H9 (cell line): ENCODE data around the gene MMEL1. TPM values are rescaled to one million over a fixed set of nuclear protein-coding genes. Genes with fewer than 3 reads are reported as not detected.
"Not testable (repeated sequence)": the region's sequence is repeated elsewhere in the genome, so short reads cannot be mapped to it uniquely, and the experiment has no call there.

Experiments
- DNase-seq: peaks from one replicate; pipeline ENCODE4 v3.0.0-alpha.2; 2017
- H2AFZ ChIP-seq: one replicate; pipeline ENCODE4 v1.6.1; 2013; ENCODE audit warnings: mild to moderate bottlenecking, low read length, control low read depth, moderate library complexity
- H2AK5ac ChIP-seq: 2 replicates; pipeline ENCODE4 v1.6.1; 2013; ENCODE audit warnings: low read length, control low read depth, mixed read lengths; ENCODE audit not compliant: insufficient read length
- H2BK120ac ChIP-seq: one replicate; pipeline ENCODE4 v1.6.1; 2013; ENCODE audit warnings: low read depth, mild to moderate bottlenecking, low read length, control low read depth, inconsistent platforms; ENCODE audit not compliant: poor library complexity, severe bottlenecking
- H2BK12ac ChIP-seq: 2 replicates; pipeline ENCODE4 v1.6.1; 2013; ENCODE audit warnings: low read length, control low read depth, mixed read lengths, low read depth; ENCODE audit not compliant: insufficient read length
- H2BK15ac ChIP-seq: 2 replicates; pipeline ENCODE4 v1.6.1; 2013; ENCODE audit warnings: low read depth, low read length, control low read depth
- H2BK20ac ChIP-seq: one replicate; pipeline ENCODE4 v1.6.1; 2013; ENCODE audit warnings: low read depth, mild to moderate bottlenecking, low read length, control low read depth, inconsistent platforms; ENCODE audit not compliant: poor library complexity, severe bottlenecking
- H2BK5ac ChIP-seq: 2 replicates; pipeline ENCODE4 v1.6.1; 2013; ENCODE audit warnings: low read length, control low read depth, mixed read lengths; ENCODE audit not compliant: insufficient read length
- H3K14ac ChIP-seq: 2 replicates; pipeline ENCODE4 v1.6.1; 2013; ENCODE audit warnings: low read length, control low read depth; ENCODE audit not compliant: insufficient read depth
- H3K18ac ChIP-seq: 2 replicates; pipeline ENCODE4 v1.6.1; 2013; ENCODE audit warnings: low read depth, mild to moderate bottlenecking, mixed read lengths, low read length, control low read depth; ENCODE audit not compliant: insufficient read length
- H3K23ac ChIP-seq: 2 replicates; pipeline ENCODE4 v1.6.1; 2013; ENCODE audit warnings: low read length, control low read depth, mixed read lengths, low read depth; ENCODE audit not compliant: insufficient read length
- H3K23me2 ChIP-seq: 2 replicates; pipeline ENCODE4 v1.6.1; 2013; ENCODE audit warnings: low read depth, mild to moderate bottlenecking, mixed read lengths, low read length, control low read depth; ENCODE audit not compliant: insufficient read length, poor library complexity, severe bottlenecking
- H3K27ac ChIP-seq: 2 replicates; pipeline ENCODE4 v1.5.1; 2013; ENCODE audit warnings: low read length, control low read depth, mixed read lengths, low read depth; ENCODE audit not compliant: insufficient read length
- H3K27me3 ChIP-seq: 2 replicates; pipeline ENCODE4 v1.6.1; 2013; ENCODE audit warnings: low read length, control low read depth, inconsistent platforms; ENCODE audit not compliant: insufficient read depth
- H3K4ac ChIP-seq: 2 replicates; pipeline ENCODE4 v1.6.1; 2013; ENCODE audit warnings: low read depth, mild to moderate bottlenecking, control low read depth, inconsistent platforms, low read length, moderate library complexity
- H3K4me1 ChIP-seq: 2 replicates; pipeline ENCODE4 v1.6.1; 2013; ENCODE audit warnings: low read length, control low read depth, inconsistent platforms; ENCODE audit not compliant: insufficient read depth
- H3K4me2 ChIP-seq: 2 replicates; pipeline ENCODE4 v1.6.1; 2013; ENCODE audit warnings: low read length, control low read depth, mixed read lengths; ENCODE audit not compliant: insufficient read length, insufficient read depth
- H3K56ac ChIP-seq: 2 replicates; pipeline ENCODE4 v1.6.1; 2013; ENCODE audit warnings: low read depth, mild to moderate bottlenecking, mixed read lengths, low read length, control low read depth; ENCODE audit not compliant: insufficient read length
- H3K79me1 ChIP-seq: 2 replicates; pipeline ENCODE4 v1.6.1; 2013; ENCODE audit warnings: low read depth, mild to moderate bottlenecking, moderate library complexity, low read length, control low read depth, inconsistent platforms; ENCODE audit not compliant: insufficient read depth, poor library complexity, severe bottlenecking
- H3K79me2 ChIP-seq: 2 replicates; pipeline ENCODE4 v1.6.1; 2013; ENCODE audit warnings: low read length, control low read depth, inconsistent platforms; ENCODE audit not compliant: insufficient read depth
- H3K9ac ChIP-seq: 2 replicates; pipeline ENCODE4 v1.6.1; 2013; ENCODE audit warnings: low read length, control low read depth, mixed read lengths; ENCODE audit not compliant: insufficient read length; ENCODE audit errors: extremely low read depth
- H3K9me3 ChIP-seq: one replicate; pipeline ENCODE4 v1.6.1; 2013; ENCODE audit warnings: low read depth, low read length, inconsistent platforms; ENCODE audit not compliant: control insufficient read depth
- H3T11ph ChIP-seq: one replicate; pipeline ENCODE4 v1.6.1; 2013; ENCODE audit warnings: mild to moderate bottlenecking, low read length, control low read depth, inconsistent platforms
- H4K20me1 ChIP-seq: one replicate; pipeline ENCODE4 v1.6.1; 2013; ENCODE audit not compliant: control insufficient read depth, insufficient read length, insufficient read depth
- H4K5ac ChIP-seq: 2 replicates; pipeline ENCODE4 v1.6.1; 2013; ENCODE audit warnings: low read depth, mild to moderate bottlenecking, mixed read lengths, low read length, control low read depth; ENCODE audit not compliant: insufficient read length
- H4K8ac ChIP-seq: replicated peaks from 2 replicates; pipeline ENCODE4 v1.6.1; 2013; ENCODE audit warnings: low read length, control low read depth, mixed read lengths, low read depth; ENCODE audit not compliant: insufficient read length
- H4K91ac ChIP-seq: 2 replicates; pipeline ENCODE4 v1.6.1; 2013; ENCODE audit warnings: low read depth, mild to moderate bottlenecking, moderate library complexity, mixed read lengths, low read length, control low read depth; ENCODE audit not compliant: insufficient read length
- H3K27ac Mint-ChIP-seq, 3 experiments: 2 replicates in 2 of 3; 3 replicates in 1 of 3; pipeline ENCODE4 v1.8.0; 2020 to 2021; ENCODE audit warnings: mixed read lengths in 3 of 3, mild to moderate bottlenecking in 1 of 3, moderate library complexity in 1 of 3
- H3K27me3 Mint-ChIP-seq: 2 replicates; pipeline ENCODE4 v1.8.0; 2021; ENCODE audit warnings: low read depth, mild to moderate bottlenecking, moderate library complexity, mixed read lengths
- H3K36me3 Mint-ChIP-seq, 3 experiments: 2 replicates in 2 of 3; 3 replicates in 1 of 3; pipeline ENCODE4 v1.8.0; 2020 to 2021; ENCODE audit warnings: low read depth in 3 of 3, mixed read lengths in 3 of 3; ENCODE audit not compliant: insufficient read depth in 1 of 3
- H3K4me1 Mint-ChIP-seq, 2 experiments: 2 replicates each; pipeline ENCODE4 v1.8.0; 2020; ENCODE audit warnings: mixed read lengths in 2 of 2
- H3K4me3 Mint-ChIP-seq, 2 experiments: 2 replicates in 1 of 2; 3 replicates in 1 of 2; pipeline ENCODE4 v1.8.0; 2020 to 2021; ENCODE audit warnings: mild to moderate bottlenecking in 2 of 2, mixed read lengths in 2 of 2, moderate library complexity in 1 of 2
- H3K9me3 Mint-ChIP-seq, 2 experiments: 2 replicates in 1 of 2; 3 replicates in 1 of 2; pipeline ENCODE4 v1.8.0; 2020; ENCODE audit warnings: mild to moderate bottlenecking in 2 of 2, mixed read lengths in 2 of 2, moderate library complexity in 1 of 2
- WGBS: extraction: QIAGEN DNeasy Blood & Tissue Kit; methylation state at CpG from one replicate; pipeline ENCODE4 v1.1.7; 2013; ENCODE audit warnings: missing lambda C conversion rate, low lambda C conversion rate, mixed read lengths; ENCODE audit not compliant: insufficient read length; ENCODE audit errors: extremely low coverage; 5-methylcytosine and 5-hydroxymethylcytosine counted together
- total RNA-seq: library from RNA; stranded (reverse); gene quantifications from 2 replicates; pipeline ENCODE4 v1.2.1, GENCODE V29; 2021
- TF ChIP-seq, protein P1 (sequence below): fragments of 200-600 bp; sonication (generic); conservative IDR thresholded peaks from 3 replicates; pipeline ENCODE4 v1.8.0; 2021; ENCODE audit warnings: antibody characterized with exemption, mild to moderate bottlenecking

Gene MMEL1
- total RNA-seq, 1 experiment from 2014 or later: 0.42 TPM

DNA sequence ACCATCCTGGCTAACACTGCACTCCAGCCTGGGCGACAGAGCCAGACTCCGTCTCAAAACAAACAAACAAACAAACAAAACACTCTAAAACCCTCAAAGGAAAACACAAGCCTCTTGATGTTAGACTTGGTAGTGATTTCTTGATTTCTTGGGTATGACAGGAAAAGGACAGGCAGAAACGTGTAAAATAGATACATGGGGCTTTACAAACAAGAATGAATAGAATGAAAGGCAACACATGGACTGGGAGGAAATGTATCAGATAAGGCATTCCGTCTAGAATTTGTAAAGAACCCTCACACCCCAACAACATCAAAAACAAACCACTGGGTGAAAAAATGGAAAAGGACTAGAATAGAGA is 54.1 kb downstream of the MMEL1 start:
- no CpG with 5 or more reads among the region's 4 CpGs for WGBS
- DNase-seq: no peak
- no peak overlapping the region for H2BK20ac ChIP-seq
- H2BK12ac ChIP-seq: no peak overlapping the region
- H3K14ac ChIP-seq: no peak overlapping the region
- no peak overlapping the region for H2BK5ac ChIP-seq
- no peak overlapping the region for H2BK15ac ChIP-seq
- no peaks in the 10 kb centered on the region for H3K23me2 ChIP-seq
- no peak overlapping the region for H3K56ac ChIP-seq
- Mint-ChIP-seq H3K27me3 (peaks cover 12% of the 10 kb centered on the region), H3K4me3 (no peak overlapping the region), H3K9me3 (peaks cover 0 to 6% of the 10 kb centered on the region in 2 experiments; a peak in 2 of 5 replicates), H3K4me1 (peaks cover 12 to 13% of the 10 kb centered on the region in 2 experiments), H3K36me3 (no peaks in the 10 kb centered on the region; a peak in 1 of 7 replicates), H3K27ac (no peak overlapping the region)
- no peaks in the 10 kb centered on the region for H3K79me2 ChIP-seq
- no peak overlapping the region for H3K4me2 ChIP-seq
- no peak overlapping the region for H2AFZ ChIP-seq
- no peaks in the 10 kb centered on the region; the same call in 1 of the 2 replicates for H3K4me1 ChIP-seq
- H3K9ac ChIP-seq: no peak overlapping the region
- no peak overlapping the region for H3K27ac ChIP-seq
- no peak overlapping the region for H4K91ac ChIP-seq
- H3K27me3 ChIP-seq: no peaks in the 10 kb centered on the region
- no peak overlapping the region for H3K18ac ChIP-seq
- H3T11ph ChIP-seq: no peak overlapping the region
- H3K4ac ChIP-seq: no peak overlapping the region
- no peak overlapping the region for H2AK5ac ChIP-seq
- no peak overlapping the region for H4K8ac ChIP-seq
- no peak overlapping the region for H3K23ac ChIP-seq
- H4K5ac ChIP-seq: no peak overlapping the region
- TF ChIP-seq, protein P1, sequence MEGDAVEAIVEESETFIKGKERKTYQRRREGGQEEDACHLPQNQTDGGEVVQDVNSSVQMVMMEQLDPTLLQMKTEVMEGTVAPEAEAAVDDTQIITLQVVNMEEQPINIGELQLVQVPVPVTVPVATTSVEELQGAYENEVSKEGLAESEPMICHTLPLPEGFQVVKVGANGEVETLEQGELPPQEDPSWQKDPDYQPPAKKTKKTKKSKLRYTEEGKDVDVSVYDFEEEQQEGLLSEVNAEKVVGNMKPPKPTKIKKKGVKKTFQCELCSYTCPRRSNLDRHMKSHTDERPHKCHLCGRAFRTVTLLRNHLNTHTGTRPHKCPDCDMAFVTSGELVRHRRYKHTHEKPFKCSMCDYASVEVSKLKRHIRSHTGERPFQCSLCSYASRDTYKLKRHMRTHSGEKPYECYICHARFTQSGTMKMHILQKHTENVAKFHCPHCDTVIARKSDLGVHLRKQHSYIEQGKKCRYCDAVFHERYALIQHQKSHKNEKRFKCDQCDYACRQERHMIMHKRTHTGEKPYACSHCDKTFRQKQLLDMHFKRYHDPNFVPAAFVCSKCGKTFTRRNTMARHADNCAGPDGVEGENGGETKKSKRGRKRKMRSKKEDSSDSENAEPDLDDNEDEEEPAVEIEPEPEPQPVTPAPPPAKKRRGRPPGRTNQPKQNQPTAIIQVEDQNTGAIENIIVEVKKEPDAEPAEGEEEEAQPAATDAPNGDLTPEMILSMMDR: no peak
- no peaks in the 10 kb centered on the region for H3K9me3 ChIP-seq
- no peaks in the 10 kb centered on the region for H4K20me1 ChIP-seq
- H3K79me1 ChIP-seq: no peaks in the 10 kb centered on the region
- H2BK120ac ChIP-seq: no peak overlapping the region

DNA sequence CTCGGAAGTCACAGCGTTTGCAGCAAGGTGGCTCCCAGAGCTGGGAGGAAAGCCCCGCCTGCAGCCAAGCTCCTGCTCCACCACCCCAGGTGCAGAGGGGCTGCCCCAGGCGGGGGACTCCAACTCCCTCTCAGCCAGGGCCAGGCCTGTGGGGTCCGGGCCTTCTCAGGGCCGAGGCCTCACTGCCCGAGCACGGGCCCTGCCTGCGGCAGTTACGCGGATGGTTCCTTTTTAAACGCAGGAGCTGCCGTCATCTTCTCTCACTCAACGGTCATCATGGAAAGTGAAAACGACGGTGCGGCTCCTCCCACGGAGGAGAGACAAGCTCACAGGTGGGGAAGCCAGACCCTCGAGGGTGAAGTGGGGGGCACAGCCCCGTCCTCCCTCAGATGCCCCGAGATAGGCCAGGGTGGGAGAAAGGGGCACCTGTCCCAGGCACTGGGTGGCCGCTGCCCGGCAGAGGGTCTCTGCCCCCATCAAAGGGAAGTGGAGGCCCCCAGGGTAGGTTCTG is 55.2 kb downstream of the MMEL1 start:
- peaks cover 6 to 17% of the 10 kb centered on the region in 2 experiments for H3K9me3 Mint-ChIP-seq
- no CpG with 5 or more reads among the region's 23 CpGs for WGBS
- not testable (repeated sequence) for H3K4me2 ChIP-seq, H3K4ac ChIP-seq, H3K9ac ChIP-seq, H2BK5ac ChIP-seq, H3K23me2 ChIP-seq, H3K27me3 ChIP-seq, H3K4me1 Mint-ChIP-seq, H4K20me1 ChIP-seq, H2AFZ ChIP-seq, H3K18ac ChIP-seq, H2AK5ac ChIP-seq, DNase-seq, H3K23ac ChIP-seq, H4K8ac ChIP-seq, H3K79me2 ChIP-seq, H2BK20ac ChIP-seq, H3K56ac ChIP-seq, H2BK120ac ChIP-seq, H4K5ac ChIP-seq, H3K27ac Mint-ChIP-seq, H2BK12ac ChIP-seq, H3K79me1 ChIP-seq, H3K14ac ChIP-seq, H3T11ph ChIP-seq, H3K27ac ChIP-seq, H3K36me3 Mint-ChIP-seq, H3K4me1 ChIP-seq, H2BK15ac ChIP-seq, H3K9me3 ChIP-seq, H4K91ac ChIP-seq, H3K4me3 Mint-ChIP-seq
- H3K27me3 Mint-ChIP-seq: peaks cover 19% of the 10 kb centered on the region
